GM19025 (cell line): Measurements from ENCODE around the gene GUCA1C.
A peak's percentile ranks its signal among the peaks of the same experiment; 100 is the strongest.

Source experiments
- ATAC-seq: cut with Tn5 transposase; IDR thresholded peaks from one replicate; pipeline ENCODE4 v1.9.1; 2021; ENCODE audit warnings: mild to moderate bottlenecking, low read depth, moderate library complexity; ENCODE audit not compliant: unreplicated experiment

The GUCA1C gene

DNA sequence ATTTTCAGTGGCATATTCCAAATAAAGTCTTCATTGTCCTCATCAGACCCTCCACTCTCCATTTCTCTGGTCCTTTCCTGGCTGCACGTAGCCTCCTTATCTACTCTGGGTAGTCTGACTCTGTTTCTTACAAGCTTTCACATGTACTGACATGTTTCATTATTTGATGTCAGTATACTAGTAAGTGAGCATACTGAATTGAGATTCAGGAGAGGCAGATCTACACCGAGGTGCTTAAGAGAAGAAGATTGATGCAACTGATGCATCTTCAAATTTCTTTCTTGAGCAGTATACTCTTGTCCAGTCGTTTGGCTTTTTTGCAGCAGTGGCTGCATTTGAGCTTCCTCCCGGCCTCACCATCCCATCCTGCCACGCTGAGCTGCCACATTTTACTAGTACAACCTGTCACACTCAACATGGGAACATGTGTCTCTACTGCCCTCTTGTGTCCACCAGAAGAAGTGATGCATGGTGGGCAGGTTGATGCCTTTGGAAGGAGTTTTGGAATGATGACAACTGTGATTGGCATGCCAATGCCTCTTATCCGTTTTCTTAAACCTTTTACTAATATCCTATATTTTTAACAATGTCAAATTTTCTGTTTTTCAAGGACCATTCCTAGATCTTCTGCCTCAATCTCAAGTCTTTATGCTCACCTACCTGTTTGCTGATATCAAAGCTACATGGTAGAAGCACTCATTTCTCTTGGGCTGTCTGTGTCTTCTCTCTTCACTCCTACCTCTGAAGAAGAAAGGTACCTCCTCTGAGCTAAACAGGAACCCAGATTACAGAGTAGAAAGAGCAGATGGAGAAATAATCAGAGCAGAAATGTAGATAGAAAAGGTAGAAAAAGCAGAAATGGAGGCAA is 38.7 kb downstream of the GUCA1C start:
- peak; percentile 80 for ATAC-seq

DNA sequence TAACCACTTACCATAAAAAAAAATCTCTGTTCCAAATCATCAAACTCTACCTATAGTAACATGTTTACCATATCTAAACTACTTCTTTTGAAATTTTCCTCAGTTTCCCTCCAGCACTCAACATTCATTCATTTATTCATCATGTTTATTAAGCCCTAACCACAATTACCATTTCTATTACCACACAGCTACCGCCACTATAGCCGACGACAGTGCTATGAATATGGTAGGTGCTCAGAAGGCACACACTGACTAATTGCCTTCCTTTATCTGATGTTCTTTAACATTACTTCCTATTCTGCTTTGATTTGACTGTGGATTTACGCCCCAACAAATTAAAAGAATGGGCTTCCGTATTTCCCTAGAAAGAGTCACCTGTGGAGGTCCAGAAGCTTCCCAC is 43.9 kb downstream of the GUCA1C start:
- ATAC-seq = no peak

DNA sequence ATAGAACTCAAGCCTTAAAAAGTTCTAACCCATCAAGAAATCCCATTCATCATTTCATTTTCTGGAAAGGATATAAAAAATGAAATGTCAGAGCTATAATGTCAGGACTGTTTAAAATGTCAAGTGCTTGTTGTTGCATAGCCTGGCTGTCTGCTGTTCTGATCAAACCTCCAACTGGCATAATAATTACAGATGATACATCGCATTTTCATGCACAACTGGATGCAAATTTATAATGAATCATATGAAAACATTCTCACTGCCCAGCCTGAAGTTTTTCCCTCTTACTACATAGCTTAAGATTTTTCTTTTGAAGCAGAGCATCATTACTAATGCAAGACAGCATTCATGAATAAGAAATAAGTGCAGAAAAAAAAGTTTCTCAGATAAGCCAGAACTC is 46.5 kb downstream of the GUCA1C start:
- ATAC-seq = no peak

DNA sequence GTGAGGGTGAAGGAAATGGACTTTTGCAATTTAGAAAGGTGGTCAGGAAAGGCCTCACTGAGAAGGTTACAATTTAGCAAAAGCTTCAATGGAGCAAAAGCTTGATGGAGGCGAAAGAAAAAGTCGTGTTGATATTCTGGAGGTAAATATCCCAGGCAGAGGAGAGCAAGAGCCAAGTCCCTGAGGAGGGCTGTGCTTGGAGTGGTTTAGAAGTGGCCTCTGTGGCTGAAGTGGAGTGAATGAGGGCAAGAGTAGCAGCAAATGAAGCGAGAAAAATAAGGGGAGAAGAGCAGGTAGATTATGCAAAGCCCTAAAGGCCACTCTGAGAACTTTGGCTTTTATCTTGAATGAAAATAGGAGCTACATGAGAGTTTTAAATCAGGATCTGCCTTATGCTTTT is 54.1 kb downstream of the GUCA1C start:
- ATAC-seq = no peak

DNA sequence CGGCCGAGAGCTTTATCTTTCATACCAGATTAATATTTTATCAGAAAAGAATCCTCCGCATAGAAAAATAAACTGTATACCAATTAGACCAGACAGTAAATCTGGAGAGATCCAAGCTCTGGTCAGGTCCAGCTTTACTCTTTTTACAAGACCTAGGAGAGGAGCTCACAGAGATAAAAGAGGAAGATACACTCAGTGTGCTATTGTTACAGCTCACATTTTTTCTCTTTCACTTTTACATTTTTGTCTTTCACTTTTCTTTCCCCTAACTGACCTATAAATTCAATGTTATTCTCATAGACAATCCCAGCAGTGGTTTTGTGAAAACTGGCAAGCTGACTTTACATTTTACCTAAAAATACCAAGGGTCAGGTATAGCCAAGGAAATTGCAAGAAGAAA is 55.8 kb downstream of the GUCA1C start:
- ATAC-seq = peak; percentile 68

GRCh38 chr3:108894981-108895380 is 58.7 kb downstream of the GUCA1C start:
- no peak for ATAC-seq

DNA sequence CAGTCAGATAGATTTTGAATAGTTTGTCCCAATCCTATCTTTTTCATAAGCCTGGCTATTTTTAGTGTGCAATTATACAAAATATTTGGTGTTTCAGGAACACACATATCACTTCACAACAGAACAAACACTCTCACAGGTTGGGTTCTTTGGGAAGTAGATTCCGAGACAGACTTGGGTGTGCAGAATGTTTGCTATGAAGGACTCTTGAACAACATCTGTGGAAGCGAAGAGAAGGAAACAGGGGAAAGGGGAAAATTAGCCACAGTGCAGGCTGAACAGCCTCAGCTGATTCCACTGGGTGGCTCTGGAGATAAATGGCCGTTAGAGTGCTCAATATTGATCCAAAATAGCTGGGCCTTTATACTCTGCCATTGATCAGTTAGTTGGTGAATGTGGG is 61.8 kb downstream of the GUCA1C start:
- ATAC-seq = no peak

DNA sequence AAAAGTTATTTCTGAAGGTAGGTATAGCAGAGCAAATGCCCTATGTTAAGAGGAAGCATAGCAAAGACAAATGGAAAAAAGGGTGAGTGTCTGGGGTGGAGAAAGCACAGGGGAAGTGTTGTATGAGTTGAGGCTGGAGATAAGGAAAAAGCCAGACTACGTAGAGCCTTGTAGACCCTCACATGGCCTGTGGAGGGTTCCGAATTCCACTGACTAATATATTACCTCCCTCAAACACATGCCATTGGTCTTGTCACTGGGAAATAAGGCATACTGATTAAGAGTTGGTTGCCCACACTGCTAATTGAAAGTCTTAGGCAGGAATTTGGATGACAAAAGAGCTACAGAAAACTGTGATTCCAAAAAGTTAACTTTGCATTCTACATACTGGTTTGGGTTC is 65.9 kb downstream of the GUCA1C start:
- no peak for ATAC-seq

DNA sequence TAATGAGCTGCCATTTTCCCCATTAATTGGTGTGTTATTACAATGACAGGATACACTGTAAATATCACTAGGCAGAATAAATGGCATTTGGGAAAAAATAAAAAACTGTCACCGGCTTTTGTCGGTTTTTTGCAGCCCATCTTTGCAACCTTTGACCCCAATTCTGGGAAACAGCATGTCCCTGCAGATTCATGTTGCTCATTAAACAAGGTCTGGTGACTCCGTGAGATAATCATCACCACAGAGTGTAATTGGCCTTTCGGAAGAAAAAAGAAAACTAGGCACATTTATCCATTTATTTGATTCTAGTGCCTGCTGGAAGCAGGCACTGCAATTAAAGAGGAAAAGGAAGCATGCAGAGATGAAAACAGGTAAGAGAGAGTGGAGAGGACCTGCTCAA is 66.6 kb downstream of the GUCA1C start:
- no peak for ATAC-seq

DNA sequence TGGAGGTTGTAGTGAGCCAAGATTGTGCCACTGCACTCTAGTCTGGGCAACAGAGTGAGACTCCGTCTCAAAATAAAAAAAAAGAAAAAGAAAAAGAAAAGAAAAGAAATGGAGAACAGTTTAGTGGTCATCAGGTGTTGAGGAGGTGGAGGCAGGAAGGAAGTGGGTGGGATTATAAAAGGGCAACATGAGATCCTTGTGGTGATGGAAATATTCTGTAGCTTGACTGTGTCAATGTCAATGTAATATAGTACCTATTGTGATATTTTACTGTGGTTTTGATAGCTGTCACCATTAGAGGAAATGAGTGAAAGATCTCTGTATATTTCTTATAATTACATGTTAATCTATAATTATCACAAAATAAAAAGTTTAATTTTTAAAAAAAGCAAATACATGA is 70.3 kb downstream of the GUCA1C start:
- ATAC-seq = no peak

- no peak for ATAC-seq
Measured at GRCh38 chr3:108882762-108883161, 70.9 kb downstream of the GUCA1C start.

- ATAC-seq = no peak
Measured at GRCh38 chr3:108879915-108880314, 73.8 kb downstream of the GUCA1C start.

- no peak for ATAC-seq
Measured at GRCh38 chr3:108877901-108878300, 75.8 kb downstream of the GUCA1C start.

GRCh38 chr3:108863799-108864135 is 89.9 kb downstream of the GUCA1C start:
- ATAC-seq = no peak

DNA sequence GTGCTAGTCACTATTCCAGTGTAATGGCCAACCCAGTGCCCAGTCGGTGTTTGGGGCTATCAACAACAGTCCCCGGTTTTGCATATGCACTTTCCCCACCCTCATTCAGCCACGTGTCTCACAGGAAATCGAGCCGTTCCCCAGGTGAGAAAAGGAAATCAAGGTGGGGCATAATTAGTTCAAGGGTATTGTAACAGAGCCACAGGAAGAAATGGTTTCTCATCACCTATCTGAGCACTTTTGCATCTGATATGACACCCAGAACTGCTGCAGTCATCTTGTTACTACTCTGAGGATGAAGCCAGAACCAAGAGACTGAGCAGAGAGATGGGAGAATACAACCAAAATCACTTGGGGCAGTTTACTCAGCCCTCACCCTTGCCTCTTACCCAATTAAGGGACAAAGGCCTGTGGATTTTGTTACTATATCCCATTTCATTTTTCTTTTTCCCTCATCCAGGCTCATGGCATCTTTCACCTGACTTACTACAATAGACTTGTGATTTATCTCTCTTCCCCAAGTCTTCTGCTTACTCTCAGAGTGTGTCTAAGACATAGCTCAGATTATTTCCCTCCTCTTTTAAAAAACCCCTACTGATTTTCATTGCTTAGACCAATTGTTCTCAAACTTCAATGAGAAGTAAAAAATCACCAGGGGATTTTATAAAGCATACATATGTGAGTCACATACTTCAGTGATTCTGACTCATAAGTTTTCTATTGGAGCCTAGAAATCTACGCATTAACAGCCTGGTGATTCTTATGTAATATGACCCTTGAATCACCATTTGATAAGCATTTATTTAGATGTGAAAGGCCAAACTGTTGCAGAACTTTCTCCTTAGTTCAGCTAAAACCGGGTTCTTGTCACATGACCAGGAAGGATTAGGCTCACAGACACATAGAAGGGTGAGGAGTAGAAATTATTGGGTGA is 90.5 kb downstream of the GUCA1C start:
- no peak for ATAC-seq

- no peak for ATAC-seq
Measured at GRCh38 chr3:108861401-108861800, 92.3 kb downstream of the GUCA1C start.
